HG03097 (cell line): ENCODE results near the gene HRAS.
"Not testable (repeated sequence)": the region's sequence is repeated elsewhere in the genome, so short reads cannot be mapped to it uniquely, and the experiment has no call there.

ENCODE experiments used
- ATAC-seq: cut with Tn5 transposase; IDR thresholded peaks from one replicate; pipeline ENCODE4 v1.9.1; 2021; ENCODE audit not compliant: unreplicated experiment, low FRiP score

The HRAS gene

DNA sequence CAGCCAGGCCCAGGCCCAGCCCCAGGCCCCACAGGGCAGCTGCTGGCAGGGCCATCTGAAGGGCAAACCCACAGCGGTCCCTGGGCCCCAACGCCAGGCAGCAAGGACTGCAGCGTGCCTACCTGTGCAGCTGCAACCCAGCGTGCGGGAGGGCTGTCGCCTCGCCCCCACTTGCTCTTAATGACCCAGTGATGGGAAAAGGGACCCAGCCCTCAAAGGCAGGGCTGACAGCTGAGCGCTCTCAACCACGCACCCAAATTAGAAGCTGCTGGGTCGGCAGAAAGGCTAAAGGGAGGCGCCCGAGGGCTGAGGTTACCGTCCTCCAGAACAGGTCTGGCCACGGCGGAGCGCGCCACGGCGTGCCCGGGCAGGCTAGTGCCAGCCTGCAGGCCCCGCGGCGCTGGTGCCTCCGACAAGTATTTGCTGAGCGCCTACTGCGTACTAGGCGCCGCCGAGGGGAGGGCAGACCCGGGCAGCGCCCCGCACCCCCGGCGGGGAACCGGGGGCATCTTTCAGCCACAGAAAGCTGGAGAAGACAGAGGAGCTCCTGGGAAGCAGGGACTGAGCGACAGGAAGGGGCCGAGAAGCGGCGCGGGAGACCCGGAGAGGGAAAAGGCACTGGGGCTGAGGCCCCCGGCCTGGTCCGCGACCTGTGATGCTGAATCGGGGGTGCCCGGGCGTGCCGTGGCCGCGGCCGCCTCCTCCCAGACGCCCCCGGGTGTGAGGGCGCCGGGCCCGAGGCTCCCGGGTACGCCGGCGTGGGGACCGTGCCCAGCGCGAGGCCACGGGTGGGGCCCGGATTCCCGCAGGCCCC, 773 bp downstream of the HRAS start:
- ATAC-seq: no peak

DNA sequence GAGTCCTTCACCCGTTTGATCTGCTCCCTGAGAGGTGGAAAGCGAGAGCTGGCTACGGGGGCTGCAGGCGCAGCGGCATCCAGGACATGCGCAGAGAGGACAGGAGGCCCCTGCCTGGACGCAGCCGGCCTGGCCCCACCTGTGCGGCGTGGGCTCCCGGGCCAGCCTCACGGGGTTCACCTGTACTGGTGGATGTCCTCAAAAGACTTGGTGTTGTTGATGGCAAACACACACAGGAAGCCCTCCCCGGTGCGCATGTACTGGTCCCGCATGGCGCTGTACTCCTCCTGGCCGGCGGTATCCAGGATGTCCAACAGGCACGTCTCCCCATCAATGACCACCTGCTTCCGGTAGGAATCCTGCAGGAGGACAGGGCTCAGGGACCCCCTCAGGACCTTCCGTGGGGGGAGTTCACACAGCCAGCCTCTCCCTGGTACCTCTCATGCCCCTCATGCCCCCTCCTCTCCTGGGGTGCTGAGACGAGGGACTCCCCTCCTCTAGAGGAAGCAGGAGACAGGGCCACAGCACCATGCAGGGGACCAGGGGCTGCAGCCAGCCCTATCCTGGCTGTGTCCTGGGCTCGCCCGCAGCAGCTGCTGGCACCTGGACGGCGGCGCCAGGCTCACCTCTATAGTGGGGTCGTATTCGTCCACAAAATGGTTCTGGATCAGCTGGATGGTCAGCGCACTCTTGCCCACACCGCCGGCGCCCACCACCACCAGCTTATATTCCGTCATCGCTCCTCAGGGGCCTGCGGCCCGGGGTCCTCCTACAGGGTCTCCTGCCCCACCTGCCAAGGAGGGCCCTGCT, 1.6 kb downstream of the HRAS start:
- ATAC-seq: no peak

DNA sequence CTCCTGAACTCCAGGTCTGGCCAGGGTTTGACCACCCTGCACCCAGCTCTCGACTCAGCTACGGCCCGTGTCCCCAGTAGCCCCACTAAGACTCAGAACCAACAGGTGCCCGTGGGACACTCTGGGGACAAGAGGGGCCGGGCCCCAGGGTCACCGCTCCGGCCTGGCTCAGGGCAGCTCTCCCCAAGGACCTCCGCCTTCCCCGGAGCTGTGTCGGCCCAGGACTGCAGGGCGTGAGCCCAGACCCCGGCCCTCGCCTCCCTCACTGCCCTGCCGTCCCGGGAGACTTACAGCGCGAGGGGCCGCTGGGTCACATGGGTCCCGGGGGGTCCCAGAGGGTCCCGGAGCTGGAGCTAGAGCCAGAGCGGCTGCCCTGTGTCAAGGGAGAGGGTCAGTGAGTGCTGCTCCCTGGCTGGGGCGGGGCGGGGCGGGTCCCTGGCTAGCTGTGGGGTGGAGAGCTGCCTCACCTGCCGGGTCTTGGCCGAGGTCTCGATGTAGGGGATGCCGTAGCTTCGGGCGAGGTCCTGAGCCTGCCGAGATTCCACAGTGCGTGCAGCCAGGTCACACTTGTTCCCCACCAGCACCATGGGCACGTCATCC, 2.3 kb downstream of the HRAS start:
- ATAC-seq: no peak

DNA sequence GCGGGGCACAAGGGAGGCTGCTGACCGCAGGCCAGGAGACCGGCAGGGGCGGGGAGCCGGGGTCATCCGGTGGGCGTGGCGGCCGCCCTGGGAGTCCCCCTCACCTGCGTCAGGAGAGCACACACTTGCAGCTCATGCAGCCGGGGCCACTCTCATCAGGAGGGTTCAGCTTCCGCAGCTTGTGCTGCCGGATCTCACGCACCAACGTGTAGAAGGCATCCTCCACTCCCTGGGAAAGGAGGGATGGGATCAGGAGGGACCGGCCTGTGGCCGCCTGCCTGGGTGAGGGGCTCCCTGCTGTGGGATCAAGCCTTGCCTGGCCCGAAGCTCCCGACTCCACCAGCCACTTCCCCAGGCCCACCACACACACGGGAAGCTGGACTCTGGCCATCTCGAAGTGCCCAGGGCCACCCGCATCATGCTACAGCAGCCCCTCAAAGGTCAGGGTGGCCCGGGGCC, 2.8 kb downstream of the HRAS start:
- no peak for ATAC-seq

DNA sequence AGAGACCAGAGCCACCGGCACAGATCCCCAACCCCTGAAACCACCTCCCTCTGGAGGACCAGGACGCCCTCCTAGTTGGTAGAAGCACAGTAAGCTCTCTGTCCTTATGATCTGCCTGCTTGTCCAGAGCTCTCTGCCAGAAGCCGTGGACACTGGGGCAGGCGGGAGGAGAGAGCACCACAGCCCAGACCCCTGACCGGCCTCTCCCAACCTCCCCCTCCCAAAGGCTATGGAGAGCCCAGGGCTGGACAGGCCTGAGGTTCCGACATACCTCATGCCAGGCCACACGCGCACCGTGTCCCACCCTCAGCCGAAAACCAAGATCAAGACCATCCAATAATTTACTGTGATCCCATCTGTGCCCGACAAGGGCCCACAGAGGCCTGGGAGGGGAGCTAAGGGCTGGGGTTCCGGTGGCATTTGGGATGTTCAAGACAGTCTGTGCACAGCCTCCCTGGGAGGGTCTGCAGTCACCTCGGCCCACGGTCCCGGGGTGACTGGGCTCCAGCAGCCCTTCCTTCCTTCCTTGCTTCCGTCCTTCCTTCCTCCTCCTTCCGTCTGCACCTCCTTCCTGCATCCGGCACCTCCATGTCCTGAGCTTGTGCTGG, 3.4 kb downstream of the HRAS start:
- ATAC-seq: no peak

DNA sequence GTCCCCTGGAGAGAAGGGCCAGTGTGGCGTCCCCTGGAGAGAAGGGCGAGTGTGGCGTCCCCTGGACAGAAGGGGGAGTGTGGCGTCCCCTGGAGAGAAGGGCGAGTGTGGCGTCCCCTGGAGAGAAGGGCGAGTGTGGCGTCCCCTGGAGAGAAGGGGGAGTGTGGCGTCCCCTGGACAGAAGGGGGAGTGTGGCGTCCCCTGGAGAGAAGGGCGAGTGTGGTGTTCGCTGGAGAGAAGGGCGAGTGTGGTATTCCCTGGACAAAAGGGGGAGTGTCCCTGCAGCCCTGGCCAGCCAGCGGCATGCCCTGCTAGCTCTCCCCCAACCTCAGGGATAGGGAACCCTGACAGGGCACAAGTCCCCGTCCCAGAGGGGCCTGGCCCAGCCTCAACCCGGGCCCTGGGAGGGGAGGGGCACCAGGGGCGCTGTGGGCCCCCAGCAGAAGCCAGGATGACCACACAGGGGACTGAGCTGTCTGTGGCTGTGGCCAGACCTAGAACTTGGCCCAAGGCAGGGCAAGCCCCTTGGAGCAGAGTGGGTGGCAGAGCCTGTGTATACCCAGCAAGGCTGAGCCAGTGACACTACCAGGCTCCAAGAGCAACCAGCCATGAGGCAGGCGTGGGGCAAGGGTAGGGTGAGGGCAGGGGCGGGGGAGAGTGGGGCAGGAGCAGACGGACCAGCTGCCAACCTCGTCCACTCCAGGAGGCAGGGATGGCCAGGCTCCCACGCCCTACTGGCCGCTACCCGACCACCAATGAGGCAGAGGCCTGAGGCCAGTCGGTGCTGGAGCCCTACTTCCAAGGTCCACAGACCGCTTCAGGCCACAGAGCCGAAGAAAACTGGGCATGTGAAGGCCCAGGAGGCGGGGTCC, 4.2 kb downstream of the HRAS start:
- no peak for ATAC-seq

DNA sequence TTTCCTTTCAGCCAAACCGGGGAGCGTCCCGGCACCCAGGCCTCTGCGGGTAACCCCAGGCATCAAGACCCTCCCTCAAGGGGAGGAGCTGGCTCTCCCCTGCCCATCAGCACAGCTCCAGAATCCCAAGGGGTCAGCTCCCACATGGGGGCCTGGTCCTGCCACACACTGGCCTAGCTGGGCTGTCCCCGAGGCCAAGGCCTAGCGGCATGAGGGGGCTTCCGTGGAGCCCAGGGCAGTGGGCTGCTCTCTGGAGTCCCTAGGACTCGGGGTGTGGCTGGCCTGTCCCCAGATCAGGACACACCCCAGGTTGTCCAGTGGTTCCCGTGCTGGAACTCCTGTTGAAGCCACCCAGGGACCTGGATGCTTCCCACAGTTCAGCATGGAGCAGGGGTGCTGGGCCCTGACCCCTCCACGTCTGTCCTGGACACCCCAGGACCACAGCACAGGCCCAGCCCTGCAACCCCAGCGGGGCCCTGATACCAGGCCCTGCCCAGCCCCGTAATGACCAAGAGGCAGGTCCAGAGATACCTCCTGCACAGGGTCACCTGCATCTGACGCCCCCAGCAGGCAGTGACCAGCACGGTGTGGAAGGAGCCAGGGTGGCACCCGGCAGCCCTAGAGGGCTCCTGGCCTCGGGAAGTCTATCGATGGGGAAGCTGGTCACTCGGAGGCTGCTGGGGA, 5.5 kb downstream of the HRAS start:
- ATAC-seq: no peak

DNA sequence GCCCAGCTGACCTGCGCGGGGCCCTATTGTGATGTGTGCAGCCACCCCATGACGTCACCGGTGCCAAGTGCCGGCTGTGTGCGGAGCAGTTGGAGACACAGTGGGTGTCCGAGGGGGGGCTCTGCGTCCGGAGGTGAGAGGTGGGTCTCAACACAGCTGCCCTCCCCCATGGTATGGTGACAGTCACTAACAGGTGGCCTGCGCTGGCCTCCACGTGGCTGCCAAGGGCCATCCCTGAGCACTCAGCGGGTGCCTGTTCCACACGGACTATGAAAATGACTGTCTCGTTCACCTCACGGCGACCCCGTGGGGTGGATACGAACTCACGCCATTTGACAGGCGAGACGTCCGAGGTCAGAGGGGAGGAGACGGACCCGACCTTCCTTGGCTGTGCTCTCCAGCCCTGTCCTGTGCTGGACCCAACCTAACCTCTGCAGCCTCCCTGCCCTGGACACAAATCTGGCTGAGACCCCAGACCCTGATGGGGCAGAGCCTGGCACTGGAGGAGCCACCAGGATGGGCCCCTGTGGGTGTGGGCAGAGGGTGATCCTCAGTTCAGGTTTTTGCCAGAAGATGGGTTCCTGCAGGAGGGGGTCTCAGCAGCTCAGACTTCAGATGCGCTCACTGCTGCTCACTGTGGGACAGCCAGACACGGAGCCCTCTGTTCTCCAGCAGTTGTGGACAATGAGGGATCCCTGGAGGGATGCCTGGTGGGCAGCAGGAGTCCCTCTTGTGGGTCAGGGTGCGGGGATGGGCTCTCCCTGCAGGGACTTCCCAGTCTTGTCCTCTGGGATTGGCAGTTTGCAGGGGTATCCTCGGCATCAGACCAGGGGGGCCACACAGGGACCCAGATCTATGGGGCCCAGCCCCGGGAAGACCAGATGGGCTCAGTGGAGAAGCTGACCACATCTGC, 6.3 kb downstream of the HRAS start:
- no peak for ATAC-seq

DNA sequence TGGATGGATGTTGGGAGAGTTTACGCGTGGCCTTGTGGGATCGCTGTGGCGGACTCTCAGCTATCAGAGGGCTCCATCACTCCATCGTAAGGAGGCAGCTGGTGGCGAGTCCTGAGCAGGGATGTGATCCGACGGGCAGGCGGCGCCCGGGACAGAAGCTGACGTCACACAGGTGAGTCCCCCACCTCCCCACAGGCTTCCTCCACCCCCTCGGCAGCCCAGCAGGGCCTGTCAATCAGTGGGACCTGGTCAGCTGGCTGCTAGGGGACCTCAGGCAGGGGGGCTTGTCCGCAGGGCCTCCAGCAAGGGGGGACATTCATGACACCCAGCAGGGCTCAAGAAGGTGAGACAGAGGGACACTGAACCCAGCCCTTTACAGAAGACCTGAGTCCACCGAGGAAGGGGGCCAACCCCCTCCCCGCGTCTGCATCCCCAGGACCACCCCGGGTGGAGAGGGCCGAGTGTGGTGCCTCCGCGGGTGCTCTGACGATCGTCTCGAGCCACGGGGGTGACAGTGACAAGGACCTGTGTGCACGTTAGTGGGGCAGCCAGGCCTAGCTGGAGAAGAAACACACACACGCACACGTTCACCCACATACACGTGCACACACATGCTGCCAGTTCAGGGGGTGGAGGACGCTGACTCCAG, 7.1 kb downstream of the HRAS start:
- no peak for ATAC-seq

DNA sequence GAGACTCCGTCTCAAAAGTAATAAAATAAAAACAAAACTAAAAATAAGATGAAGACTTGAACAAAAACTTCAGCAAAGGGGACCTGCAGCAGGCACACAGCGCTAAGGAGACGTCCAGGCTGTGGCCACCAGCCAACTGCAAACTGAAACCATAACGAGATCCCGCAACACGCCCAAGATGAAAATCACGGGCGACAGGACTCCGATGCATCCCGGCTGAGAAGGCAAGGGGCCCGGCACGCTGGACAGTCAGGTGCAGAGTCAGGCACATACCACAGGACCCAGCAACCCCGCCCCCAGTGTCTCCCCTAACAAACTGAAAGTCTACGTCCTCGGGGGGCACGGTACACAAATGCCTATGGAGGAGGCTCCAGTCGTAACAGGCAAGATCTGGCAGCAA, 9.2 kb downstream of the HRAS start:
- no peak for ATAC-seq

DNA sequence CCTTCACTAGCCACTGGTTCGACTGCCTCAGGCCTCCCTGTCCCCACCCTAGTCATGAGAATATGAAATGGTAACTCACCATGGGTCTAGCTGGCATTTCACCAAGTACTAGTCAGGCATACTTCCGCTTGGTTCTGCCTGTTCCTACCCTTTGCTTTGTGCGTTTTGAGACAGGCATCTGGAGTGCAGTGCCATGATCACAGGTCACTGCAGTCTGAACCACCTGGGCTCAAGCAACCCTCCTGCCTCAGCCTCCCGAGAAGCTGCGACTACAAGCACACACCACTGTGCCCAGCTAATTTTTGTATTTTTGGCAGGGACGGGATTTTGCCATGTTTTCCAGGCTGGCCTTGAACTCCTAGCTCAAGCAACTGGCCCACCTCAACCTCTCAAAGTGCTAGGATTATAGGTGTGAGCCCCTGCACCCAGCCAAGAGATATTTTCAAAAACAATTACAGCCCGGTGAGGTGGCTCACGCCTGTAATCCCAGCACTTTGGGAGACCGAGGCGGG, 14.1 kb downstream of the HRAS start:
- ATAC-seq: no peak

DNA sequence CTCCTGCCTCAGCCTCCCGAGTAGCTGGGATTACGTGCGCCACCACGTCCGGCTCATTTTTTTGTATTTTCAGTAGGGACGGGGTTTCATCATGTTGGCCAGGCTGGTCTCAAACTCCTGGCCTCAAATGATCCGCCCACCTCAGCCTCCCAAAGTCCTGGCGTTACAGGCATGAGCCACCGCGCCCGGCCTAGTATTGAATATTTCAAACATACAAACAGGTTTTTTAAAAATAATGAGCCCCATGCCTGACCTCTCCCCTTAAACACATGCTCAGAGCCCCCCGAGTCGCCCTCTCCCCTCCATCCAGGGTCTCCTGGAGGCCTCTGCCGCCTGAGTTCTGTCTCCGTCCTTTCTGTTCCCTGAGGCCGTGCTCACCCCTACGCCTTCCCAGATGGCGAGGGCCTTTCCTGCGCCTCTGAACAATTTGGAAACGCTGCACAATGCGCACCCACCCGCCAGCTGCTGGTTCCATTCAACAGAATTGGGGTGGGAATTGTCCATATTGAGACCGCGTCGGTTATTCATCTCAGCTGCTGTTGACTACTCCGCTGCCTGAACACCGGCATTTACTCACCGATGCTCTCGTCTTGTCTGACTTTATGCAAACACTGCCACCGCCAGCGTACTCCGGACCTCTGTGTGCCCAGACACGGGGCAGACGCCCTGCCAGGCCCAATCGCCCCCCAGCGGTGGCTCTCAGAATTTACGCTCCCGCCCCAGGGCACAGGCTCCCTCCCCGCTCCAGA, 14.8 kb downstream of the HRAS start:
- ATAC-seq: no peak

DNA sequence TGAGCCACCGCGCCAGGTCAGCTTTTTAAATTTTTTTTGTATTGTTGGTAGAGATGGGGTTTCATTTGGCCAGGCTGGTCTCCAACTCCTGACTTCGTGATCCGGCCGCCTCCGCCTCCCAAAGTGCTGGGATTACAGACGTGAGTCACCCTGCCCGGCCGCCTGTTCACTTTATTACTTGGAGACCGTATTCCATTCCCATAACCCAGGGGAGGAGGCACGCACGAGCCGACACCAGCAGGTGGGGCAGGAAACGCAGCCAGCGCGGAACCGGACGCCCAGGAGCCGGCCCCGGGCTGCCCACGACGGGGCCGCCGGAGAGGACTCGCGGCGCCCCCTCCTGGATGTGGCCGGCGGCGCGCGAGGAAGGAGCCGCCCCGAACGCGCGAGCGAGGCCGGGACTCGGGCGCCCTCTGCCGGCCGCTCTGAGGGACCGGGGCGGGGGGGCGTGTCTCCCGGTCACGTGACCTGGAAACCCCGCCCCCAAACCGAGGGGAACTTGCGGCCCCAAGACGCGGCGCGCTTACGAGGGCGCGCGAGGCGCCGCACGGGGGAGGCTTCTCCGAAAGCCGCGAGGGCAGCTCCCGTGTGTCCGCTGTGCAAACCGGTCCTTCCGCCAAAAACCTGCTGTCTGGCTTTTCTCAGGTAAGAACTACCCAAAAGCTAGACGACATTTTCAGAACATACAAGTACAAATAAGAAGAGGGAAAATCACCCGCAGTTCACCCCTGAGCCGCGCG, 16.7 kb downstream of the HRAS start:
- ATAC-seq: peak; percentile 88

DNA sequence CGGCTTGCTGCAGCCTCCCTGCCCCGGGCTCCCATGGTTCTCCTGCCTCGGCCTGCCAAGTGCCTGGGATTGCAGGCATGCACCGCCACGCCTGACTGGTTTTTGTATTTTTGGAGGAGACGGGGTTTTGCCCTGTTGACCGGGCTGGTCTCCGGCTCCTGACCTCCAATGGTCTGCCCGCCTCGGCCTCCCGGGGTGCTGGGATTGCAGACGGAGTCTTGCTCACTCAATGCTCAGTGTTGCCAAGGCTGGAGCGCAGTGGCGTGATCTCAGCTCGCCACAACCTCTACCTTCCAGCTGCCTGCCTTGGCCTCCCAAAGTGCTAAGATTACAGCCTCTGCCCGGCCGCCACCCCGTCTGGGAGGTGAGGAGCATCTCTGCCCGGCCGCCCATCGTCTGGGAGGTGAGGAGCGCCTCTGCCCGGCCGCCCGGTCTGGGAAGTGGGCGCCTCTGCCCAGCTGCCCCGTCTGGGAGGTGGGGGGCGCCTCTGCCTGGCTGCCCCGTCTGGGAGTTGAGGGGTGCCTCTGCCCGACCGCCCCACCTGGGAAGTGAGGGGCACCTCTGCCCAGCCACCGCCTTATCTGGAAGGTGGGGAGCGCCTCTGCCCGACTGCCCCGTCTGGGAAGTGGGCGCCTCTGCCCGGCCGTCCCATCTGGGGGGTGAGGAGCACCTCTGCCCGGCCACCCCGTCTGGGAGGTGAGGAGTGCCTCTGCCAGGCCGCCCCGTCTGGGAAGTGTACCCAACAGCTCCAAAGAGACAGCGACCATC, 18.3 kb downstream of the HRAS start:
- not testable (repeated sequence) for ATAC-seq

DNA sequence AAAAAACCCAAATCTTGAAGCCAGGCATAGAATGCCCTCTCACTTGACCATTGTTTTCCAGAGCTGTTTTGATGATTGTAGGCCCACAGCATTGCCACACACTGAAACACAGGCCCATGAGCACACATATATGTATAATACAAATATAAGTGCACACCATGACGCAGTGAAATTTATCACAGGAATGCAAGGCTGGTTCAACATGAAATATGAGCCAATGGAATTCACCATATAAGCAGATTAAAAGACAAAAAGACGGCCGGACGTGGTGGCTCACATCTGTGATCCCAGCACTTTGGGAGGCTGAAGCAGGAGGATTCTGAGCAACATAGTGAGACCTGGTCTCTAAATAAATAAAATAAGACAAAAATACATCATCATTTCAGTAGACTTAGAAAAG, 19.0 kb downstream of the HRAS start:
- no peak for ATAC-seq

DNA sequence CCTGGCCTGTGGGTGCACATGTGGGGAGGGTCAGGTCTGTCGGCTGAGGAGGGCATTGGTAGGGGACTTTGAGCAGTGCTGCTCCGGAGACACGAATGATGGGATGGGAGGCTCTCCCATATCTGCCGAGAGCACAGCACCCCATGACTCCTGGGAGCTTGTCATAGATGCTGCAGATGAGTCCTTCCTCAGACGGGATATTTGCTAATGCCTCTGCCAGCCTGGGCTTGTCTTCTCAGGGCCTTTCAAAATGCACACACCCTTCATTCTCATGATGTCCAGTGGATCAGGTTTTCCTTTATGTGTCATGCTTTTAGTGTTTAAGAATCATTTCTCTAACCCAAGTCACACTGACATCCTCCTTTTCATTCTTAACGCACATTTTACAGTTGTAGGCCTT, 20.2 kb downstream of the HRAS start:
- ATAC-seq: no peak
